HepG2 (cell line): ENCODE data around the gene POFUT2.

Experiments
- RAD51 ChIP-seq: fragments of 450-650 bp; IDR thresholded peaks from 2 replicates; pipeline ENCODE4 v1.6.1; 2016; ENCODE audit warnings: borderline replicate concordance
- ZNF232 ChIP-seq: sonication (generic); formaldehyde crosslinking; IDR thresholded peaks from 2 replicates; pipeline ENCODE4 v1.4.0; 2020; ENCODE audit warnings: missing genetic modification reagents, borderline replicate concordance

- TF ChIP-seq ZNF232 (CRISPR knock-in tag) (no peak), RAD51 (no peak)
Observed at GRCh38 chr21:45248301-45248892, 39.3 kb downstream of the POFUT2 start.
